KMS-11 (cell line): ENCODE data around the gene TCF12.

Source experiments
- H2AFZ ChIP-seq: fragments of 200-600 bp; sonication (generic); 2 replicates; pipeline ENCODE4 v1.6.1; 2016; ENCODE audit warnings: antibody characterized with exemption, mixed run types, low read depth
- H3K27ac ChIP-seq: fragments of 200-600 bp; sonication (generic); 2 replicates; pipeline ENCODE4 v1.6.1; 2016; ENCODE audit warnings: mild to moderate bottlenecking, mixed run types
- H3K27me3 ChIP-seq: fragments of 200-600 bp; sonication (generic); 2 replicates; pipeline ENCODE4 v1.6.1; 2017; ENCODE audit warnings: mild to moderate bottlenecking, low read depth, mixed run types, moderate library complexity; ENCODE audit not compliant: insufficient read depth
- H3K36me3 ChIP-seq: fragments of 200-600 bp; sonication (generic); 2 replicates; pipeline ENCODE4 v1.6.1; 2017; ENCODE audit warnings: mild to moderate bottlenecking, mixed run types; ENCODE audit not compliant: insufficient read depth
- H3K4me1 ChIP-seq: fragments of 200-600 bp; sonication (generic); 2 replicates; pipeline ENCODE4 v1.6.1; 2016; ENCODE audit warnings: mild to moderate bottlenecking, low read depth, mixed run types; ENCODE audit not compliant: poor library complexity, severe bottlenecking
- H3K4me2 ChIP-seq: fragments of 200-600 bp; sonication (generic); 2 replicates; pipeline ENCODE4 v1.7.0; 2016; ENCODE audit warnings: mild to moderate bottlenecking, mixed run types
- H3K4me3 ChIP-seq: fragments of 200-600 bp; sonication (generic); IDR thresholded peaks from 2 replicates; pipeline ENCODE4 v1.6.1; 2017; ENCODE audit warnings: low read depth, low read length, mixed read lengths; ENCODE audit not compliant: insufficient read depth
- H3K79me2 ChIP-seq: fragments of 200-600 bp; sonication (generic); 2 replicates; pipeline ENCODE4 v1.6.1; 2016; ENCODE audit warnings: low read depth, mixed run types; ENCODE audit not compliant: insufficient read depth
- H3K9ac ChIP-seq: fragments of 200-600 bp; sonication (generic); 2 replicates; pipeline ENCODE4 v1.6.1; 2016; ENCODE audit warnings: mild to moderate bottlenecking, mixed run types
- H4K20me1 ChIP-seq: fragments of 200-600 bp; sonication (generic); 2 replicates; pipeline ENCODE4 v1.6.1; 2016; ENCODE audit warnings: mild to moderate bottlenecking, mixed run types; ENCODE audit not compliant: insufficient read depth
- CTCF ChIP-seq: fragments of 200-600 bp; sonication (generic); conservative IDR thresholded peaks from 2 replicates; pipeline ENCODE4 v1.6.1; 2017; ENCODE audit warnings: low read depth, mild to moderate bottlenecking, antibody characterized with exemption, low read length, moderate library complexity, mixed read lengths

TCF12 gene

GRCh38 chr15:57171426-57171825, 253.0 kb downstream of the TCF12 start:
- H3K9ac ChIP-seq = no peak overlapping the region
- no peak overlapping the region for H3K4me3 ChIP-seq
- no peaks in the 10 kb centered on the region for H3K4me1 ChIP-seq
- no peaks in the 10 kb centered on the region for H3K27me3 ChIP-seq
- no peaks in the 10 kb centered on the region for H3K79me2 ChIP-seq
- H3K4me2 ChIP-seq = no peak overlapping the region
- no peaks in the 10 kb centered on the region for H4K20me1 ChIP-seq
- no peaks in the 10 kb centered on the region for H3K36me3 ChIP-seq
- H3K27ac ChIP-seq = no peak overlapping the region
- TF ChIP-seq CTCF = no peak
- no peak overlapping the region for H2AFZ ChIP-seq

- no peak for TF ChIP-seq CTCF
- Histone ChIP-seq H3K4me1 (no peaks in the 10 kb centered on the region), H3K36me3 (no peaks in the 10 kb centered on the region), H2AFZ (no peak overlapping the region), H3K27ac (no peak overlapping the region), H3K4me2 (no peak overlapping the region), H3K79me2 (no peaks in the 10 kb centered on the region), H3K4me3 (no peak overlapping the region), H4K20me1 (no peaks in the 10 kb centered on the region), H3K27me3 (no peaks in the 10 kb centered on the region), H3K9ac (no peak overlapping the region)
These were observed 254.5 kb downstream of the TCF12 start for GRCh38 chr15:57172925-57173324.

- Histone ChIP-seq H4K20me1 (no peaks in the 10 kb centered on the region), H3K27ac (no peak overlapping the region), H3K36me3 (no peaks in the 10 kb centered on the region), H2AFZ (no peak overlapping the region), H3K4me2 (no peak overlapping the region), H3K4me3 (no peak overlapping the region), H3K4me1 (no peaks in the 10 kb centered on the region), H3K27me3 (no peaks in the 10 kb centered on the region), H3K79me2 (no peaks in the 10 kb centered on the region), H3K9ac (no peak overlapping the region)
- TF ChIP-seq CTCF = no peak
These were observed 264.6 kb downstream of the TCF12 start for GRCh38 chr15:57183041-57183440.

- Histone ChIP-seq H3K27ac (no peak overlapping the region), H3K4me3 (no peak overlapping the region), H3K9ac (no peak overlapping the region), H3K79me2 (no peaks in the 10 kb centered on the region), H3K4me2 (no peak overlapping the region), H4K20me1 (no peaks in the 10 kb centered on the region), H2AFZ (no peak overlapping the region), H3K4me1 (no peaks in the 10 kb centered on the region), H3K36me3 (no peaks in the 10 kb centered on the region), H3K27me3 (no peaks in the 10 kb centered on the region)
- TF ChIP-seq CTCF = no peak
These were observed 265.3 kb downstream of the TCF12 start for GRCh38 chr15:57183614-57184344.
